Measurements from ENCODE around the gene MCHR1.

DNA sequence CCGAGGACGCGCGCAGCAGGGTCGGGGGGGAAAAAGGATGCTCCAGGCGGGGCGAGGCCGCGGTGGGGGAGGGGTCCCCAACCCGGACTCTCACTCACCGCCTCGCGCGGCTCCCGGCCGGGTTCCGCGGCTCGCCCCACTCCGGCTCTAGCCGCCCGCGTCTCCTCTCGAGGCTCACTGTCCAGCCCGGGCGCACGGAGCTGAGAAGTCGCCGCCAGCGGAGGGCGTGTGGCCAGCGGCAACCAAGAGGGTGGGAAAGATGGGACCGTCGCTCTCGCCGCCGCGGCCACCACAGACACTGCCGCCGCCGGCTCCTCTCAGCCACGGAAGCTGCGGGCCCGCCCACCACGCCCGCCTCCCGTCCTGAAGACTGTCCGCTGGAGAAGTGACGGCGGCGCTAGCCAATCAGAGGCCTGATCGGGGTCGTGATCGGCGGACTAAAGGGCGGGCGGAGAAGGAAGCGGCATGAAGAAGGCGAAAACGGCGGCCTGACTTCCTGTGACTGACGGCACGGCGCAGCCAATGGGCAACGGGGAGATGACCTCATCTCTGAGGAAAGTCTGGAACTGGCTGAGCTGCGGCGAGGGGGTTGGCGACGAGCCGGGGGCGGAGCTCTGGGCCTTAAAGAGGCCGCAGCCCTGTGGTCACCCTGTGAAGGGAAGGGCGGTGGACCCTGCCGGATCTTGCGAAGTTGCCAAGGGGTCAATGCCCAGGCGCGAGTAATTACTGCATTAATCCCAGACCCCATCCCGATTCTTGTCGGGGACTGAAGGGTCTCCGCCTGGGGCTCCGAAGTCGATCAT, 42.7 kb upstream of the MCHR1 start, which contains the start of gene MRTFA:
- TF ChIP-seq, protein P1, sequence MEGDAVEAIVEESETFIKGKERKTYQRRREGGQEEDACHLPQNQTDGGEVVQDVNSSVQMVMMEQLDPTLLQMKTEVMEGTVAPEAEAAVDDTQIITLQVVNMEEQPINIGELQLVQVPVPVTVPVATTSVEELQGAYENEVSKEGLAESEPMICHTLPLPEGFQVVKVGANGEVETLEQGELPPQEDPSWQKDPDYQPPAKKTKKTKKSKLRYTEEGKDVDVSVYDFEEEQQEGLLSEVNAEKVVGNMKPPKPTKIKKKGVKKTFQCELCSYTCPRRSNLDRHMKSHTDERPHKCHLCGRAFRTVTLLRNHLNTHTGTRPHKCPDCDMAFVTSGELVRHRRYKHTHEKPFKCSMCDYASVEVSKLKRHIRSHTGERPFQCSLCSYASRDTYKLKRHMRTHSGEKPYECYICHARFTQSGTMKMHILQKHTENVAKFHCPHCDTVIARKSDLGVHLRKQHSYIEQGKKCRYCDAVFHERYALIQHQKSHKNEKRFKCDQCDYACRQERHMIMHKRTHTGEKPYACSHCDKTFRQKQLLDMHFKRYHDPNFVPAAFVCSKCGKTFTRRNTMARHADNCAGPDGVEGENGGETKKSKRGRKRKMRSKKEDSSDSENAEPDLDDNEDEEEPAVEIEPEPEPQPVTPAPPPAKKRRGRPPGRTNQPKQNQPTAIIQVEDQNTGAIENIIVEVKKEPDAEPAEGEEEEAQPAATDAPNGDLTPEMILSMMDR (conservative IDR thresholded peaks at IDR 0.05): no peak
- peak; percentile 64 for TF ChIP-seq ZFX (IDR thresholded peaks at IDR 0.05)
